ENCODE measurements around the gene P2RX7. TPM values are rescaled to one million over a fixed set of nuclear protein-coding genes. Genes with fewer than 3 reads are reported as not detected.

Gene P2RX7
- total RNA-seq, 1 experiment from 2014 or later, result not detected

- Histone ChIP-seq H3K27me3 (ENCODE audit: low read length) (no peaks in the 10 kb centered on the region), H3K4me2 (ENCODE audit: low read depth, low read length, poor library complexity, severe bottlenecking) (no peak overlapping the region), H3K36me3 (ENCODE audit: insufficient read depth, low read length) (no peaks in the 10 kb centered on the region), H3K9ac (ENCODE audit: low read length) (no peak overlapping the region), H3K4me3 (ENCODE audit: low read length) (no peak overlapping the region), H3K27ac (ENCODE audit: low read length) (no peak overlapping the region), H4K20me1 (ENCODE audit: insufficient read depth, low read depth, low read length) (no peaks in the 10 kb centered on the region), H3K9me3 (ENCODE audit: low read length) (no peaks in the 10 kb centered on the region), H3K4me1 (ENCODE audit: low read length) (peaks cover 7% of the 10 kb centered on the region), H3K79me2 (ENCODE audit: low read length) (no peaks in the 10 kb centered on the region), H2AFZ (ENCODE audit: low read length) (no peak overlapping the region), H3K9me2 (replicated peaks; ENCODE audit: insufficient read depth, low read length) (no peaks in the 10 kb centered on the region)
- no peak for DNase-seq
Observed at GRCh38 chr12:121176826-121177529, 44.3 kb downstream of the P2RX7 start.

- no peaks in the 10 kb centered on the region for H4K20me1 ChIP-seq (ENCODE audit: insufficient read depth, low read depth, low read length)
- peaks cover 8% of the 10 kb centered on the region for H3K4me1 ChIP-seq (ENCODE audit: low read length)
- no peaks in the 10 kb centered on the region for H3K9me3 ChIP-seq (ENCODE audit: low read length)
- no peaks in the 10 kb centered on the region for H3K79me2 ChIP-seq (ENCODE audit: low read length)
- no peak overlapping the region for H2AFZ ChIP-seq (ENCODE audit: low read length)
- no peak overlapping the region for H3K9ac ChIP-seq (ENCODE audit: low read length)
- H3K27me3 ChIP-seq (ENCODE audit: low read length), result no peaks in the 10 kb centered on the region
- no peak overlapping the region for H3K4me3 ChIP-seq (ENCODE audit: low read length)
- no peak for DNase-seq
- H3K9me2 ChIP-seq (replicated peaks; ENCODE audit: insufficient read depth, low read length), result no peaks in the 10 kb centered on the region
- no peak overlapping the region for H3K4me2 ChIP-seq (ENCODE audit: low read depth, low read length, poor library complexity, severe bottlenecking)
- no peak overlapping the region for H3K27ac ChIP-seq (ENCODE audit: low read length)
- no peaks in the 10 kb centered on the region for H3K36me3 ChIP-seq (ENCODE audit: insufficient read depth, low read length)
Observed at GRCh38 chr12:121181181-121181580, 48.5 kb downstream of the P2RX7 start.

GRCh38 chr12:121182222-121182893 lies 49.7 kb downstream of the P2RX7 start:
- H3K36me3 ChIP-seq (ENCODE audit: insufficient read depth, low read length), result no peaks in the 10 kb centered on the region
- H4K20me1 ChIP-seq (ENCODE audit: insufficient read depth, low read depth, low read length), result no peaks in the 10 kb centered on the region
- no peaks in the 10 kb centered on the region for H3K27me3 ChIP-seq (ENCODE audit: low read length)
- H3K27ac ChIP-seq (ENCODE audit: low read length), result no peak overlapping the region
- no peak overlapping the region for H3K9ac ChIP-seq (ENCODE audit: low read length)
- H3K9me2 ChIP-seq (replicated peaks; ENCODE audit: insufficient read depth, low read length), result no peaks in the 10 kb centered on the region
- H3K4me1 ChIP-seq (ENCODE audit: low read length), result peaks cover 8% of the 10 kb centered on the region
- no peak overlapping the region for H2AFZ ChIP-seq (ENCODE audit: low read length)
- no peak overlapping the region for H3K4me2 ChIP-seq (ENCODE audit: low read depth, low read length, poor library complexity, severe bottlenecking)
- no peaks in the 10 kb centered on the region for H3K9me3 ChIP-seq (ENCODE audit: low read length)
- no peaks in the 10 kb centered on the region for H3K79me2 ChIP-seq (ENCODE audit: low read length)
- DNase-seq, result no peak
- H3K4me3 ChIP-seq (ENCODE audit: low read length), result no peak overlapping the region

- H3K36me3 ChIP-seq (ENCODE audit: insufficient read depth, low read length), result no peaks in the 10 kb centered on the region
- no peak overlapping the region for H3K4me2 ChIP-seq (ENCODE audit: low read depth, low read length, poor library complexity, severe bottlenecking)
- no peak overlapping the region for H2AFZ ChIP-seq (ENCODE audit: low read length)
- no peaks in the 10 kb centered on the region for H3K27me3 ChIP-seq (ENCODE audit: low read length)
- no peak overlapping the region for H3K27ac ChIP-seq (ENCODE audit: low read length)
- H3K4me3 ChIP-seq (ENCODE audit: low read length), result no peak overlapping the region
- H4K20me1 ChIP-seq (ENCODE audit: insufficient read depth, low read depth, low read length), result no peaks in the 10 kb centered on the region
- H3K9ac ChIP-seq (ENCODE audit: low read length), result no peak overlapping the region
- DNase-seq, result no peak
- H3K79me2 ChIP-seq (ENCODE audit: low read length), result no peaks in the 10 kb centered on the region
- H3K9me2 ChIP-seq (replicated peaks; ENCODE audit: insufficient read depth, low read length), result no peaks in the 10 kb centered on the region
- no peaks in the 10 kb centered on the region for H3K9me3 ChIP-seq (ENCODE audit: low read length)
- peaks cover 8% of the 10 kb centered on the region for H3K4me1 ChIP-seq (ENCODE audit: low read length)
Observed at GRCh38 chr12:121184425-121184824, 51.7 kb downstream of the P2RX7 start.

GRCh38 chr12:121184984-121185889 lies 52.6 kb downstream of the P2RX7 start:
- Histone ChIP-seq H3K36me3 (ENCODE audit: insufficient read depth, low read length) (no peaks in the 10 kb centered on the region), H3K9me2 (replicated peaks; ENCODE audit: insufficient read depth, low read length) (no peaks in the 10 kb centered on the region), H3K9ac (ENCODE audit: low read length) (no peak overlapping the region), H3K79me2 (ENCODE audit: low read length) (no peaks in the 10 kb centered on the region), H3K4me1 (ENCODE audit: low read length) (peaks cover 8% of the 10 kb centered on the region), H4K20me1 (ENCODE audit: insufficient read depth, low read depth, low read length) (no peaks in the 10 kb centered on the region), H3K4me2 (ENCODE audit: low read depth, low read length, poor library complexity, severe bottlenecking) (no peak overlapping the region), H3K27ac (ENCODE audit: low read length) (no peak overlapping the region), H3K4me3 (ENCODE audit: low read length) (no peak overlapping the region), H2AFZ (ENCODE audit: low read length) (no peak overlapping the region), H3K9me3 (ENCODE audit: low read length) (no peaks in the 10 kb centered on the region), H3K27me3 (ENCODE audit: low read length) (no peaks in the 10 kb centered on the region)
- DNase-seq, result peak; percentile 55

GRCh38 chr12:121186826-121187225 lies 54.1 kb downstream of the P2RX7 start:
- H4K20me1 ChIP-seq (ENCODE audit: insufficient read depth, low read depth, low read length), result no peaks in the 10 kb centered on the region
- H3K9ac ChIP-seq (ENCODE audit: low read length), result no peak overlapping the region
- H3K4me1 ChIP-seq (ENCODE audit: low read length), result peaks cover 8% of the 10 kb centered on the region
- no peak overlapping the region for H3K27ac ChIP-seq (ENCODE audit: low read length)
- no peaks in the 10 kb centered on the region for H3K27me3 ChIP-seq (ENCODE audit: low read length)
- H3K9me2 ChIP-seq (replicated peaks; ENCODE audit: insufficient read depth, low read length), result no peaks in the 10 kb centered on the region
- no peak overlapping the region for H2AFZ ChIP-seq (ENCODE audit: low read length)
- H3K4me2 ChIP-seq (ENCODE audit: low read depth, low read length, poor library complexity, severe bottlenecking), result no peak overlapping the region
- no peaks in the 10 kb centered on the region for H3K9me3 ChIP-seq (ENCODE audit: low read length)
- no peaks in the 10 kb centered on the region for H3K36me3 ChIP-seq (ENCODE audit: insufficient read depth, low read length)
- H3K79me2 ChIP-seq (ENCODE audit: low read length), result no peaks in the 10 kb centered on the region
- H3K4me3 ChIP-seq (ENCODE audit: low read length), result no peak overlapping the region
- no peak for DNase-seq

GRCh38 chr12:121187501-121187900 lies 54.8 kb downstream of the P2RX7 start:
- Histone ChIP-seq H3K36me3 (ENCODE audit: insufficient read depth, low read length) (no peaks in the 10 kb centered on the region), H3K27ac (ENCODE audit: low read length) (no peak overlapping the region), H3K79me2 (ENCODE audit: low read length) (no peaks in the 10 kb centered on the region), H3K9ac (ENCODE audit: low read length) (no peak overlapping the region), H2AFZ (ENCODE audit: low read length) (no peak overlapping the region), H3K4me1 (ENCODE audit: low read length) (peaks cover 2% of the 10 kb centered on the region; the same call in 1 of the 2 replicates), H3K9me3 (ENCODE audit: low read length) (no peaks in the 10 kb centered on the region), H4K20me1 (ENCODE audit: insufficient read depth, low read depth, low read length) (no peaks in the 10 kb centered on the region), H3K9me2 (replicated peaks; ENCODE audit: insufficient read depth, low read length) (no peaks in the 10 kb centered on the region), H3K4me3 (ENCODE audit: low read length) (no peak overlapping the region), H3K27me3 (ENCODE audit: low read length) (no peaks in the 10 kb centered on the region), H3K4me2 (ENCODE audit: low read depth, low read length, poor library complexity, severe bottlenecking) (no peak overlapping the region)
- no peak for DNase-seq

GRCh38 chr12:121188227-121188626 lies 55.6 kb downstream of the P2RX7 start:
- H3K9me3 ChIP-seq (ENCODE audit: low read length), result no peaks in the 10 kb centered on the region
- H4K20me1 ChIP-seq (ENCODE audit: insufficient read depth, low read depth, low read length), result no peaks in the 10 kb centered on the region

More at GRCh38 chr12:121188227-121188626, 55.6 kb downstream of the P2RX7 start:
- no peak overlapping the region for H3K4me3 ChIP-seq (ENCODE audit: low read length)
- no peak overlapping the region for H2AFZ ChIP-seq (ENCODE audit: low read length)
- H3K27me3 ChIP-seq (ENCODE audit: low read length), result no peaks in the 10 kb centered on the region
- H3K36me3 ChIP-seq (ENCODE audit: insufficient read depth, low read length), result no peaks in the 10 kb centered on the region
- no peak for DNase-seq
- no peaks in the 10 kb centered on the region for H3K9me2 ChIP-seq (replicated peaks; ENCODE audit: insufficient read depth, low read length)
- 0 out of 2 replicates have a peak, but pooled peaks cover 2% of the 10 kb centered on the region for H3K4me1 ChIP-seq (ENCODE audit: low read length)
- no peaks in the 10 kb centered on the region for H3K79me2 ChIP-seq (ENCODE audit: low read length)
- no peak overlapping the region for H3K27ac ChIP-seq (ENCODE audit: low read length)
- no peak overlapping the region for H3K9ac ChIP-seq (ENCODE audit: low read length)
- no peak overlapping the region for H3K4me2 ChIP-seq (ENCODE audit: low read depth, low read length, poor library complexity, severe bottlenecking)

Data from Karpas-422 (cell line).